Karpas-422 (cell line): ENCODE results near the gene MYO7A. TPM values are rescaled to one million over a fixed set of nuclear protein-coding genes. Genes with fewer than 3 reads are reported as not detected.

Experiments
- DNase-seq: peaks from one replicate; pipeline ENCODE4 v3.0.0-alpha.2; 2015
- H2AFZ ChIP-seq: fragments of 200-600 bp; sonication (generic); 2 replicates; pipeline ENCODE4 v1.6.1; 2014; ENCODE audit warnings: antibody characterized with exemption, low read length, mixed read lengths
- H3K27ac ChIP-seq: fragments of 200-600 bp; sonication (generic); 2 replicates; pipeline ENCODE4 v1.5.1; 2014; ENCODE audit warnings: mild to moderate bottlenecking, low read length, moderate library complexity
- H3K27me3 ChIP-seq: fragments of 200-600 bp; sonication (generic); 2 replicates; pipeline ENCODE4 v1.6.1; 2014; ENCODE audit warnings: low read length, mixed read lengths
- H3K36me3 ChIP-seq: fragments of 200-600 bp; sonication (generic); 2 replicates; pipeline ENCODE4 v1.6.1; 2014; ENCODE audit warnings: low read length, mixed read lengths; ENCODE audit not compliant: insufficient read depth
- H3K4me1 ChIP-seq: fragments of 200-600 bp; sonication (generic); 2 replicates; pipeline ENCODE4 v1.6.1; 2014; ENCODE audit warnings: mild to moderate bottlenecking, low read length, mixed read lengths
- H3K4me2 ChIP-seq: fragments of 200-600 bp; sonication (generic); 2 replicates; pipeline ENCODE4 v1.6.1; 2014; ENCODE audit warnings: low read length, low read depth, mild to moderate bottlenecking; ENCODE audit not compliant: poor library complexity, severe bottlenecking
- H3K4me3 ChIP-seq: fragments of 200-600 bp; sonication (generic); 2 replicates; pipeline ENCODE4 v1.5.1; 2014; ENCODE audit warnings: mild to moderate bottlenecking, antibody characterized with exemption, low read length, mixed read lengths
- H3K79me2 ChIP-seq: fragments of 200-600 bp; sonication (generic); 2 replicates; pipeline ENCODE4 v1.6.1; 2014; ENCODE audit warnings: mild to moderate bottlenecking, low read length, mixed read lengths
- H3K9ac ChIP-seq: fragments of 200-600 bp; sonication (generic); 2 replicates; pipeline ENCODE4 v1.6.0; 2014; ENCODE audit warnings: low read length
- H3K9me2 ChIP-seq: fragments of 200-600 bp; sonication (generic), shearing (Covaris generic); replicated peaks from 2 replicates; pipeline ENCODE4 v1.6.0; 2014; ENCODE audit warnings: mild to moderate bottlenecking, low read length, moderate library complexity; ENCODE audit not compliant: insufficient read depth
- H3K9me3 ChIP-seq: fragments of 300-700, 200-600 bp; sonication (generic); 2 replicates; pipeline ENCODE4 v1.6.1; 2014; ENCODE audit warnings: low read length, mixed read lengths
- H4K20me1 ChIP-seq: fragments of 200-600 bp; sonication (generic); 2 replicates; pipeline ENCODE4 v1.6.1; 2014; ENCODE audit warnings: mild to moderate bottlenecking, antibody characterized with exemption, low read length, low read depth; ENCODE audit not compliant: insufficient read depth
- total RNA-seq: library from RNA; depleted of rRNA; stranded (reverse); fragments of >200 nt; shearing (Covaris generic); gene quantifications from 2 replicates; pipeline ENCODE4 v1.2.3, GENCODE V29; 2014; ENCODE audit warnings: low replicate concordance

MYO7A gene
- total RNA-seq, 1 experiment from 2014 or later: not detected

DNA sequence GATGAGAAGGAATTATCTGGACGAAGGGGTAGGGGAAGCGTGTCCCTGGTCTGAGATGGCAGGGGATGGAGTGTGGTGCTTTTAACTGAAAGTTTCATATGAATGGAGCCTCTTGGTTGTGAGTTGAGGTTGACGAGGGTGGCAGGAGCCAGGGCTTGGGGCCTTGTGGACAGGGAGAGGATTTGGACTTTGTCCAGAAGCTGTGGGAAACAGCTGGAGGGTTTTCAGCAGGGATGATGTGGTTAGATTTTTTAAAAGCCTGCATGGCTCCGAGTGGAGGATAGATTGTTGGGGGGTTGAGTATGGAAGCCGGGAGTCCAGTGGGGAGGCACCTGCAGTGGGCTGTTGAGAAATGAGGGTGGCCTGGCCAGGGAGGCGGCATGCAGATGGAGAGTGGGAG lies 24.8 kb downstream of the MYO7A start:
- Histone ChIP-seq H3K9ac (no peak overlapping the region), H3K4me1 (no peaks in the 10 kb centered on the region), H3K9me3 (no peaks in the 10 kb centered on the region), H3K27ac (no peak overlapping the region), H3K4me3 (no peak overlapping the region), H3K36me3 (no peaks in the 10 kb centered on the region), H3K4me2 (no peak overlapping the region), H3K9me2 (no peaks in the 10 kb centered on the region), H3K27me3 (no peaks in the 10 kb centered on the region), H4K20me1 (no peaks in the 10 kb centered on the region), H3K79me2 (no peaks in the 10 kb centered on the region), H2AFZ (no peak overlapping the region)
- no peak for DNase-seq

DNA sequence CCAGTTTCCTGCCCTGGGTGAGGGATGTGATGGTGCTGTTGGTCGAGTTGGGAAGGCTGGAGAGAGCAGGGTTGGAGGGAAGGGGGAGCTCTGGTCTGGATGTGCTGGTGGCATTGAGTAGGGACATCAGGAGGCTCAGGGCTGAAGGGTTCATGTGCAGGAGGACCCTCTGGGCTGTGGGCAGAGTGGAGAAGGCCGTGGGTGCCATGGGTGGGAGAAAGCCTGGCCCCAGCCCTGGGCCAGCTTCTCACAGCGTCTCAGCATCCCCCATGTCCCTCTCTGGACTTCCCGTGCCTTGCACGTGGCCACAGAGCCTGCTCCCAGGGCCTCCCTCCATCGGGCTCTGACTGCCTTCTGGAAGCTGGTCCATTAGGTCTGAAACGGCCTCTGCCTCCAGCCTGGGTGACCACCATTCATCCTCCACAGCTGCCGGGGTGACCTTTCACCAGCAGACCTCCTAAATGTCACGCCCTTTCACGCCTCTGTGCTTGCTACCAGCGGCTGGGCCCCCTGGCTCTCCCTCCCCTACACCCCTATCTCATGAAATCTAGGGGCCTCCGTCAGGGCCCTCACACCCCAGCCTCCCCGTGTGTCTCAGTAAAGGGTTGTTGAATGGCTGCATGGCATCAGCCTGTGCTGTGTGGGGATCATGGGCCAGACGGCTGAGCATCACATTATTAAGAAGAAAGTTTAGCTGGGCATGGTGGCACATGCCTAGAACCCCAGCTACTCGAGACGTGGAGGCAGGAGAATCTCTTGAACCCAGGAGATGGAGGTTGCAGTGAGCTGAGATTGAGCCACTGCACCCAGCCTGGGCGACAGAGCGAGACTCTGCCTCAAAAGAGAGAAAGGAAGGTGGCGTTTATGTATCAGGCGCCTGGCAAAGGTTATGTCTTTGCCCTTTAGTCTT lies 25.5 kb downstream of the MYO7A start:
- no peaks in the 10 kb centered on the region for H3K9me3 ChIP-seq

DNA sequence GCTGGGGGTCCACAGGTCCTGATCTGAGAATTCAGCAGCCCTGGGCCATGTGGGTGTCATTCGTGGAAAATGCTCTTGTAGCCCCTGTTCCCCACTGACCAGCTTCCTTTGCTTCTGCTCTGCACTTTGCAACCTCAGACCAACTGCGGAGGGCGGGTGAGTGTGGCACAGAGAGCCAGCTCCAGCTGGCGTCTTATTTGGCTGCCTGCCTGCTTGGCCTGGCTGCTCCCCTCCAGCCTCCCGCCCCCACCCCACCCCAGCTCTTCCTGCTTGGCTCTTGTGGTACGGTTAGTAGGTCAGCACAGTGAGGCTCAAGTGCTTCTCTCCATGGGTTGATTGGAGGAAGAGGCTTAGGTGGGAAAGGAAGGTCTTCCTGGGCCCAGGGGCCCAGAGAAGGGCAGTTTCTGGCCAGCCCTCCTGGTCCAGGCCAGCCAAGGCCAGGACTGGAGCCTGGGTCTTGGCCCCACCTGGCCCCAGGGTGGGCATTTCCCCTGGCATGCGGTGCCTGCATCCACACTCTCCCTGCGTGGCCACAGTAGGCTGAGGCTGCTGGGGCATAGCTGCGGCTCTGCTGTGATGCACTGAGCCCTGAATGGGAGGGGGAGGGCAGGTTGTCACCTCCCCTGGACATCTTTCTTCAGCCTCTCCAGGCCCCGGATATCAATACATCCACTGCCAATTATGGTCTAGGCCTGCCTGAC lies 26.5 kb downstream of the MYO7A start:
- Histone ChIP-seq H3K9me3 (no peaks in the 10 kb centered on the region), H3K4me3 (no peak overlapping the region), H3K36me3 (no peaks in the 10 kb centered on the region), H3K9me2 (no peaks in the 10 kb centered on the region), H3K79me2 (no peaks in the 10 kb centered on the region), H3K27ac (no peak overlapping the region), H3K4me1 (no peaks in the 10 kb centered on the region), H4K20me1 (no peaks in the 10 kb centered on the region), H2AFZ (no peak overlapping the region), H3K4me2 (no peak overlapping the region), H3K27me3 (no peaks in the 10 kb centered on the region), H3K9ac (no peak overlapping the region)
- no peak for DNase-seq

More for the DNA sequence above, 25.5 kb downstream of the MYO7A start:
- Histone ChIP-seq H3K9me2 (no peaks in the 10 kb centered on the region), H3K4me3 (no peak overlapping the region), H2AFZ (no peak overlapping the region), H3K27ac (no peak overlapping the region), H3K36me3 (no peaks in the 10 kb centered on the region), H3K4me2 (no peak overlapping the region), H3K79me2 (no peaks in the 10 kb centered on the region), H3K9ac (no peak overlapping the region), H4K20me1 (no peaks in the 10 kb centered on the region), H3K27me3 (no peaks in the 10 kb centered on the region), H3K4me1 (no peaks in the 10 kb centered on the region)
- no peak for DNase-seq

DNA sequence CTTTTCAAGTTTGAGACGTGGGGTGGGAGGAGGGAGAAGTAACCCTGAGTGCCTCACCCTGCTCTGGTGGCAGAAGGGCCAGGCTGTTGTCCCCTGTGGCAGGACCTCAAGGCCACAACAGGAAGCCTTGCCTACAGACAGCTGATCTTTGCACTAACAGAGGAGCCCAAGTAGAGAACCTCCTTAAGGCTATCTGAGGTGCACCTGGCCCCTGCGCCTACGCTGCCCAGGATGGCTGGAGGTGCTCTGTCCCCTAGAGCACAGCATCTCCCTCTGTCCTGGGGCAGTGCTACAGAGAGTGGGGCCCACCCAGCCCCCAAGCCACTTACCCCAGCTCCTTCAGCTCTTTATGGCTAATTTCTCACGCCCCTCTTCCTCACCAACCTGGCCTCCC lies 27.0 kb downstream of the MYO7A start:
- H2AFZ ChIP-seq: no peak overlapping the region
- no peaks in the 10 kb centered on the region for H3K9me2 ChIP-seq
- no peak for DNase-seq
- no peak overlapping the region for H3K9ac ChIP-seq
- H3K9me3 ChIP-seq: no peaks in the 10 kb centered on the region
- H3K4me1 ChIP-seq: no peaks in the 10 kb centered on the region
- H3K4me2 ChIP-seq: no peak overlapping the region
- H3K27me3 ChIP-seq: no peaks in the 10 kb centered on the region
- H3K27ac ChIP-seq: no peak overlapping the region
- no peaks in the 10 kb centered on the region for H4K20me1 ChIP-seq
- no peaks in the 10 kb centered on the region for H3K36me3 ChIP-seq
- H3K79me2 ChIP-seq: no peaks in the 10 kb centered on the region
- H3K4me3 ChIP-seq: no peak overlapping the region

DNA sequence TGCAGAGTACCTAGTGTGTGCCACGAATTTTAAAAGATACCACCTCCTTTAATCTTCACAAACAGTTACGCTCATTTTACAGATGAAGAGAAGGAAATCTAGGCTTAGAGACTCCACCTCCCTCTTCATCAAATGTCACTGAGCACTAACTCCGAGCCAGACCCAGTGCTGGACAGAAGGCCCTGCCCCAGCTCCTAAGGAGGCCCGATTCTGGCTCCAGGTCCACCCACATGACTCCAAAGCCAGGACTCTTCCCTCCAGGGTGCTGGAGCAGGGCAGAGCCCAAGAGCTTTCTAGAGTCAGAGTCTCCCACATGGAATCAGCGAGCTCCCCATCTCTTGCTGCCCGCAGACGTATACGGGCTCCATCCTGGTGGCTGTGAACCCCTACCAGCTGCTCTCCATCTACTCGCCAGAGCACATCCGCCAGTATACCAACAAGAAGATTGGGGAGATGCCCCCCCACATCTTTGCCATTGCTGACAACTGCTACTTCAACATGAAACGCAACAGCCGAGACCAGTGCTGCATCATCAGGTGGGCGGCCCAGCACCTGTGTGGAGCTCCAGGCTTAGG lies 27.6 kb downstream of the MYO7A start:
- Histone ChIP-seq H3K79me2 (no peaks in the 10 kb centered on the region), H3K4me2 (no peak overlapping the region), H3K9me3 (no peaks in the 10 kb centered on the region), H4K20me1 (no peaks in the 10 kb centered on the region), H3K36me3 (no peaks in the 10 kb centered on the region), H3K9me2 (no peaks in the 10 kb centered on the region), H3K4me3 (no peak overlapping the region), H3K4me1 (no peaks in the 10 kb centered on the region), H3K27ac (no peak overlapping the region), H2AFZ (no peak overlapping the region), H3K9ac (no peak overlapping the region), H3K27me3 (no peaks in the 10 kb centered on the region)
- DNase-seq: no peak

DNA sequence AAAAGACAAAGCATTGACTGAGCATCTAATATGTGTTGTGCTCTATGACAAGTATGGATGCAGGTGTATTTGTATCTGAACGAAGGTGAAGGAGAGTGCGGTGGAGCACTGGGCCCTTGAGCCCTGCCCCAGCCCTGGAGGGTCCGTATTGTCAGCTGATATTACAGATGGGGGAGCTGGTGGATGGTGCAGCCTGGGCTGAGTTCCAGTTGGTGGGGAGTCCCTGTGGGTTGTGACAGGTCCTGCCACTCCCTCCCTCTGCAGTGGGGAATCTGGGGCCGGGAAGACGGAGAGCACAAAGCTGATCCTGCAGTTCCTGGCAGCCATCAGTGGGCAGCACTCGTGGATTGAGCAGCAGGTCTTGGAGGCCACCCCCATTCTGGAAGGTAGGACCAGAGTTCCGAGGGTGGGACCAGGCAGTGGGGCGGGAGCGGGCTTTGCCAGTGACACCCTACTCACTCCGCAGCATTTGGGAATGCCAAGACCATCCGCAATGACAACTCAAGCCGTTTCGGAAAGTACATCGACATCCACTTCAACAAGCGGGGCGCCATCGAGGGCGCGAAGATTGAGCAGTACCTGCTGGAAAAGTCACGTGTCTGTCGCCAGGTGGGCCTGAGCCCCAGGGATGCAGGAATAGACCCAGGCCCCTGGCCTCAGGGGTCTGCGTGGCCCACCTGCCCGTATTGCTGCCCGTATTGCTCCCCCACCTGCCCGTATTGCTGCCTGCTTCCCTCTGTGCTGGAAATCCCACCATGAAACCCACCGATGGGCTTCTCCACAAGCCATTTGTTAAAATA lies 28.6 kb downstream of the MYO7A start:
- Histone ChIP-seq H3K4me2 (no peak overlapping the region), H3K4me1 (no peaks in the 10 kb centered on the region), H2AFZ (no peak overlapping the region), H3K79me2 (no peaks in the 10 kb centered on the region), H3K27ac (no peak overlapping the region), H3K9me2 (no peaks in the 10 kb centered on the region), H3K27me3 (no peaks in the 10 kb centered on the region), H3K4me3 (no peak overlapping the region), H4K20me1 (no peaks in the 10 kb centered on the region), H3K9me3 (no peaks in the 10 kb centered on the region), H3K36me3 (no peaks in the 10 kb centered on the region), H3K9ac (no peak overlapping the region)
- no peak for DNase-seq

DNA sequence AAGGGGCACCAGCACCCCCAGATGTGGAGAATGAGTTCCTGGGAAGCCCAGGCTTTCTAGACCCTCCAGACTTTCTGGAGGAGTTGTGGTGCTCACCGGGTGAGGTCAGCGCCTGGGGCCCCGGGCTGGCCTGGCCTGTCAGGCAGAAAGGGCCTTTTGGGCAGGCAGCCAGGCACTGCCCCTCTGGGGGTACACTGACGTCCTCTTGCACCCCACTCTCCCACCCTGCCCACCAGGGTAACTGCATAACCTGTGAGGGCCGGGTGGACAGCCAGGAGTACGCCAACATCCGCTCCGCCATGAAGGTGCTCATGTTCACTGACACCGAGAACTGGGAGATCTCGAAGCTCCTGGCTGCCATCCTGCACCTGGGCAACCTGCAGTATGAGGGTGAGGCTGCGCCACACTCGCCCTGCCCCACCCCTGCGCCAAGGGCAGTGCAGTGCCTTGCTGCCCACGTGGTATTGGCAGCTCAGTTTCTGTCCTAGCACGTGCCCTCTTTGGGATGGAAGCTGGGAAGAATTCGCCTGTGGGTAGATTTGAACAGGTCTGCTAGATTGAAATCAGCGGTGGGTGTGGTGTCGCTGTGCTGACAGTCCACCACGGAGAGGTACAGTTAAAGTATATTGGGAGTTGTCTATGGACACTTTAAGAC lies 30.1 kb downstream of the MYO7A start:
- no peaks in the 10 kb centered on the region for H3K4me1 ChIP-seq
- H3K79me2 ChIP-seq: no peaks in the 10 kb centered on the region
- H3K4me3 ChIP-seq: no peak overlapping the region
- H4K20me1 ChIP-seq: 0 out of 2 replicates have a peak, but pooled peaks cover 3% of the 10 kb centered on the region
- no peak overlapping the region for H3K9ac ChIP-seq
- H3K9me3 ChIP-seq: no peaks in the 10 kb centered on the region
- H3K27ac ChIP-seq: no peak overlapping the region
- no peaks in the 10 kb centered on the region for H3K9me2 ChIP-seq
- no peak overlapping the region for H2AFZ ChIP-seq
- H3K4me2 ChIP-seq: no peak overlapping the region
- no peaks in the 10 kb centered on the region for H3K27me3 ChIP-seq
- no peak for DNase-seq
- no peaks in the 10 kb centered on the region for H3K36me3 ChIP-seq
